ENCODE measurements around the gene MFSD12.
A peak's percentile ranks its signal among the peaks of the same experiment; 100 is the strongest.

The MFSD12 gene

GRCh38 chr19:3537438-3538240 is 19.7 kb downstream of the MFSD12 start:
- TF ChIP-seq ZNF70 (CRISPR knock-in tag; IDR thresholded peaks at IDR 0.05): no peak
- TF ChIP-seq CSRNP3 (CRISPR knock-in tag; IDR thresholded peaks at IDR 0.05): no peak
- no peak for TF ChIP-seq OSR1 (CRISPR knock-in tag; IDR thresholded peaks at IDR 0.05)
- no peak for TF ChIP-seq BACH2 (CRISPR knock-in tag; IDR thresholded peaks at IDR 0.05; ENCODE audit: borderline replicate concordance)
- no peak for TF ChIP-seq ZFP3 (CRISPR knock-in tag; IDR thresholded peaks at IDR 0.05)
- ATAC-seq: peak; percentile 10

GRCh38 chr19:3537101-3537437 is 20.3 kb downstream of the MFSD12 start:
- no peak for TF ChIP-seq GLIS3 (CRISPR knock-in tag; IDR thresholded peaks at IDR 0.05)
- TF ChIP-seq TOX (CRISPR knock-in tag; IDR thresholded peaks at IDR 0.05; ENCODE audit: borderline replicate concordance): no peak
- no peak for TF ChIP-seq TCF4 (CRISPR knock-in tag; IDR thresholded peaks at IDR 0.05; ENCODE audit: borderline replicate concordance)
- no peak for TF ChIP-seq RARB (CRISPR knock-in tag; IDR thresholded peaks at IDR 0.05)
- TF ChIP-seq ESRRG (CRISPR knock-in tag; IDR thresholded peaks at IDR 0.05): no peak
- TF ChIP-seq SNAI2 (CRISPR knock-in tag; IDR thresholded peaks at IDR 0.05): no peak
- no peak for TF ChIP-seq PATZ1 (CRISPR knock-in tag; IDR thresholded peaks at IDR 0.05; ENCODE audit: borderline replicate concordance)
- TF ChIP-seq PPARA (CRISPR knock-in tag; IDR thresholded peaks at IDR 0.05; ENCODE audit: borderline replicate concordance): no peak
- TF ChIP-seq OSR1 (CRISPR knock-in tag; IDR thresholded peaks at IDR 0.05): no peak
- TF ChIP-seq, protein P1, sequence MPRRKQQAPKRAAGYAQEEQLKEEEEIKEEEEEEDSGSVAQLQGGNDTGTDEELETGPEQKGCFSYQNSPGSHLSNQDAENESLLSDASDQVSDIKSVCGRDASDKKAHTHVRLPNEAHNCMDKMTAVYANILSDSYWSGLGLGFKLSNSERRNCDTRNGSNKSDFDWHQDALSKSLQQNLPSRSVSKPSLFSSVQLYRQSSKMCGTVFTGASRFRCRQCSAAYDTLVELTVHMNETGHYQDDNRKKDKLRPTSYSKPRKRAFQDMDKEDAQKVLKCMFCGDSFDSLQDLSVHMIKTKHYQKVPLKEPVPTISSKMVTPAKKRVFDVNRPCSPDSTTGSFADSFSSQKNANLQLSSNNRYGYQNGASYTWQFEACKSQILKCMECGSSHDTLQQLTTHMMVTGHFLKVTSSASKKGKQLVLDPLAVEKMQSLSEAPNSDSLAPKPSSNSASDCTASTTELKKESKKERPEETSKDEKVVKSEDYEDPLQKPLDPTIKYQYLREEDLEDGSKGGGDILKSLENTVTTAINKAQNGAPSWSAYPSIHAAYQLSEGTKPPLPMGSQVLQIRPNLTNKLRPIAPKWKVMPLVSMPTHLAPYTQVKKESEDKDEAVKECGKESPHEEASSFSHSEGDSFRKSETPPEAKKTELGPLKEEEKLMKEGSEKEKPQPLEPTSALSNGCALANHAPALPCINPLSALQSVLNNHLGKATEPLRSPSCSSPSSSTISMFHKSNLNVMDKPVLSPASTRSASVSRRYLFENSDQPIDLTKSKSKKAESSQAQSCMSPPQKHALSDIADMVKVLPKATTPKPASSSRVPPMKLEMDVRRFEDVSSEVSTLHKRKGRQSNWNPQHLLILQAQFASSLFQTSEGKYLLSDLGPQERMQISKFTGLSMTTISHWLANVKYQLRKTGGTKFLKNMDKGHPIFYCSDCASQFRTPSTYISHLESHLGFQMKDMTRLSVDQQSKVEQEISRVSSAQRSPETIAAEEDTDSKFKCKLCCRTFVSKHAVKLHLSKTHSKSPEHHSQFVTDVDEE (CRISPR knock-in tag; IDR thresholded peaks at IDR 0.05): no peak
- TF ChIP-seq BACH2 (CRISPR knock-in tag; IDR thresholded peaks at IDR 0.05; ENCODE audit: borderline replicate concordance): no peak
- no peak for TF ChIP-seq CSRNP3 (CRISPR knock-in tag; IDR thresholded peaks at IDR 0.05)
- TF ChIP-seq POU6F1 (CRISPR knock-in tag; IDR thresholded peaks at IDR 0.05; ENCODE audit: borderline replicate concordance, low read depth): no peak
- no peak for TF ChIP-seq ZFP30 (CRISPR knock-in tag; IDR thresholded peaks at IDR 0.05)
- no peak for TF ChIP-seq ZFP3 (CRISPR knock-in tag; IDR thresholded peaks at IDR 0.05)
- TF ChIP-seq, protein P2, sequence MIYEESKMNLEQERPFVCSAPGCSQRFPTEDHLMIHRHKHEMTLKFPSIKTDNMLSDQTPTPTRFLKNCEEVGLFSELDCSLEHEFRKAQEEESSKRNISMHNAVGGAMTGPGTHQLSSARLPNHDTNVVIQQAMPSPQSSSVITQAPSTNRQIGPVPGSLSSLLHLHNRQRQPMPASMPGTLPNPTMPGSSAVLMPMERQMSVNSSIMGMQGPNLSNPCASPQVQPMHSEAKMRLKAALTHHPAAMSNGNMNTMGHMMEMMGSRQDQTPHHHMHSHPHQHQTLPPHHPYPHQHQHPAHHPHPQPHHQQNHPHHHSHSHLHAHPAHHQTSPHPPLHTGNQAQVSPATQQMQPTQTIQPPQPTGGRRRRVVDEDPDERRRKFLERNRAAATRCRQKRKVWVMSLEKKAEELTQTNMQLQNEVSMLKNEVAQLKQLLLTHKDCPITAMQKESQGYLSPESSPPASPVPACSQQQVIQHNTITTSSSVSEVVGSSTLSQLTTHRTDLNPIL (CRISPR knock-in tag; IDR thresholded peaks at IDR 0.05; ENCODE audit: low read depth): no peak
- ATAC-seq: peak; percentile 2; the same call in 2 of the 3 replicates

Data from SK-N-SH treated with all-trans-retinoic acid at 6 μM for 48 hours (cell line).